MM.1S (cell line): Measurements from ENCODE around the gene GUCY1A2.

ENCODE experiments used
- EZH2 ChIP-seq: fragments of 300-600 bp; sonication (generic); optimal IDR thresholded peaks from 2 replicates; pipeline ENCODE3; 2017; ENCODE audit warnings: low read depth, mild to moderate bottlenecking, antibody characterized with exemption, low read length, mixed read lengths
- EZH2phosphoT487 ChIP-seq: fragments of 300-600 bp; sonication (generic); IDR thresholded peaks from 2 replicates; pipeline ENCODE4 v1.6.1; 2018; ENCODE audit warnings: antibody characterized with exemption, low read length
- TF ChIP-seq, protein P1 (sequence below): fragments of 300-600 bp; sonication (generic); IDR thresholded peaks from 2 replicates; pipeline ENCODE4 v1.5.1; 2016; ENCODE audit warnings: antibody characterized with exemption, low read length, mixed read lengths

DNA sequence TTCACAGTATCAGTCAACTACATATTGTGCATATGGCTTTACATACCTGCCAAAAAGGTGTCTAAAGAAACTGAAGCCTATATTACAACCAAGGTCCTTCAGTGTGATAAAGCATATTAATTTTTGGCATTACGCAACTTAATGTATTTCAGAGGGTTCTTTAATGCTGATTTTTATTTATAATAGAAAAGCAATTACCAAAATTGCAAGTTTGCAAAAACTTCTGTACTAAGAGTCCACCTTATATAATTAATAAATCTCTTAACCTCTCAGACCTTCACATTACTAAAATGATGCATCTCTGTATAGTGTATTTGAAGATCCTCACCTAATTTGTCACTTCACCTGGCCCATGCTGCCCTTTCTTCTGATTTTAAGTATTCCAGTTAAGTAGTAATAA lies 128.6 kb downstream of the GUCY1A2 start:
- TF ChIP-seq EZH2 (no peak), EZH2phosphoT487 (no peak)
- TF ChIP-seq, protein P1, sequence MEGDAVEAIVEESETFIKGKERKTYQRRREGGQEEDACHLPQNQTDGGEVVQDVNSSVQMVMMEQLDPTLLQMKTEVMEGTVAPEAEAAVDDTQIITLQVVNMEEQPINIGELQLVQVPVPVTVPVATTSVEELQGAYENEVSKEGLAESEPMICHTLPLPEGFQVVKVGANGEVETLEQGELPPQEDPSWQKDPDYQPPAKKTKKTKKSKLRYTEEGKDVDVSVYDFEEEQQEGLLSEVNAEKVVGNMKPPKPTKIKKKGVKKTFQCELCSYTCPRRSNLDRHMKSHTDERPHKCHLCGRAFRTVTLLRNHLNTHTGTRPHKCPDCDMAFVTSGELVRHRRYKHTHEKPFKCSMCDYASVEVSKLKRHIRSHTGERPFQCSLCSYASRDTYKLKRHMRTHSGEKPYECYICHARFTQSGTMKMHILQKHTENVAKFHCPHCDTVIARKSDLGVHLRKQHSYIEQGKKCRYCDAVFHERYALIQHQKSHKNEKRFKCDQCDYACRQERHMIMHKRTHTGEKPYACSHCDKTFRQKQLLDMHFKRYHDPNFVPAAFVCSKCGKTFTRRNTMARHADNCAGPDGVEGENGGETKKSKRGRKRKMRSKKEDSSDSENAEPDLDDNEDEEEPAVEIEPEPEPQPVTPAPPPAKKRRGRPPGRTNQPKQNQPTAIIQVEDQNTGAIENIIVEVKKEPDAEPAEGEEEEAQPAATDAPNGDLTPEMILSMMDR, result no peak
